GM19467 (cell line): ENCODE measurements around the gene SSPN.

Source experiments
- ATAC-seq: cut with Tn5 transposase; IDR thresholded peaks from one replicate; pipeline ENCODE4 v1.9.1; 2021; ENCODE audit warnings: mild to moderate bottlenecking, moderate library complexity; ENCODE audit not compliant: unreplicated experiment

SSPN gene, protein sequence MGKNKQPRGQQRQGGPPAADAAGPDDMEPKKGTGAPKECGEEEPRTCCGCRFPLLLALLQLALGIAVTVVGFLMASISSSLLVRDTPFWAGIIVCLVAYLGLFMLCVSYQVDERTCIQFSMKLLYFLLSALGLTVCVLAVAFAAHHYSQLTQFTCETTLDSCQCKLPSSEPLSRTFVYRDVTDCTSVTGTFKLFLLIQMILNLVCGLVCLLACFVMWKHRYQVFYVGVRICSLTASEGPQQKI

DNA sequence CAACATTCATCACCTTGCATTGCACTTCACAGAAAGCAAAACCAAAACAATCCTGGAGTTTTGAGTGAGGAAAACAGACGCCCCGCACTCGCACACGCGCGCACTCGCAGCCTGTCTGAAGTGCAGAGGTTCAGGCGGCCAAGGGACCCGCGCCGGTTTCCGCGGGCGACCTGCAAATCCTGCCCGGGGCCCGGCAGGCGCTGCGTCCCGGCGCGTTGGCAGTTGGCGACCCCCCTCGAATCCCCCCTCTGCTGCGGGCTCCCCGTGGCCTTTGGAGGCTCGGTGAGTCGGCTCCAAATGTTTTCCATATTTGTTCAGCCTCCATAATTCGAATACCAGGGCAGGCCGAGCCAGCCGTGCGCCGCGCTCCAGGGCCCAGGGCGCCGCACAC is at the start of gene SSPN:
Gene SSPN, plus strand, starts transcription at position 324 of the 391 bp plus-strand sequence. CDS start 100 bp downstream, outside the sequence.
- peak; percentile 32 for ATAC-seq

DNA sequence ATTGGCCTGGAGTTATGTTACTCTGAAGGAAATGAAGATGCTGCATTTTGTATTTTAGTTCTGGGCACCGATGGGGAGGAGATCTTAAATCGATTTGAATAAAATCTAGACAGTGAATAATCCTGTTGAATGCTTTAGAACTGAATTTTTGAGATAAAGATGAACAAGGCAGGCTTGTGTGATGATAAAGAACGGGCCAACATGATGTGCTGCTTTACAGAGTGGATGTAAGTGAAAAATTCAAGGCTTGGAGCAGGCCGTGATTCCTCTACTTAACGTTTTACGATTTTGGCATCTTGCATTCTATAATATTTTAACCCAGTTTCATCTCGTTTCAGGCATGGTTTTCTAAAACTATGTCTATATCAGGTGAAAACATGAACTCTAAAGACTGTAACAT is 47.1 kb upstream of the SSPN start:
- ATAC-seq = no peak

DNA sequence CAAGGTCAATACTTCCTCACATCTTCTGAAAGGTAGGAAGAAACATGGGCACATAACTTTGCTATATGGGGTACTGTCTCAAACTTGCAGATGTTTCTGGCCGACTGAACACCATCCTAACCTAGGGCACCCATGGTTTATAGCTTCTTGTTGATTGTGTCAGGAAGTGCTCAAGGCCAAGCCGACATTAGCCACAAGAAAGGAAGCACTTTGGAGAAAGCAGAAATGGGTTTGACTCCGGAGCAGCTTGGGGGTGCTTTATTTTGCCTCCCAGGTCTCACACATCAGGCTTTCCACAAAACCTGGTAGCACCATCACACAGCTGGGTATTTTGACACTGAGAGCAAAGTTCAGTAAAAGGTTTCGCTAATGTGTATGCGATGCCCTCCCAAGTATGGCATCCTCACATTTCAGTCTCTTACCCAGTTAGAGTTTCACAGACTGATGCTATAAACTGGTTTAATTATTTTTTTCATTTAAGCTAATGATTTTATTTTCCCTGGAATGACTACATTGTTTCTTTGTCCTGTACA is 45.3 kb upstream of the SSPN start:
- ATAC-seq = no peak

DNA sequence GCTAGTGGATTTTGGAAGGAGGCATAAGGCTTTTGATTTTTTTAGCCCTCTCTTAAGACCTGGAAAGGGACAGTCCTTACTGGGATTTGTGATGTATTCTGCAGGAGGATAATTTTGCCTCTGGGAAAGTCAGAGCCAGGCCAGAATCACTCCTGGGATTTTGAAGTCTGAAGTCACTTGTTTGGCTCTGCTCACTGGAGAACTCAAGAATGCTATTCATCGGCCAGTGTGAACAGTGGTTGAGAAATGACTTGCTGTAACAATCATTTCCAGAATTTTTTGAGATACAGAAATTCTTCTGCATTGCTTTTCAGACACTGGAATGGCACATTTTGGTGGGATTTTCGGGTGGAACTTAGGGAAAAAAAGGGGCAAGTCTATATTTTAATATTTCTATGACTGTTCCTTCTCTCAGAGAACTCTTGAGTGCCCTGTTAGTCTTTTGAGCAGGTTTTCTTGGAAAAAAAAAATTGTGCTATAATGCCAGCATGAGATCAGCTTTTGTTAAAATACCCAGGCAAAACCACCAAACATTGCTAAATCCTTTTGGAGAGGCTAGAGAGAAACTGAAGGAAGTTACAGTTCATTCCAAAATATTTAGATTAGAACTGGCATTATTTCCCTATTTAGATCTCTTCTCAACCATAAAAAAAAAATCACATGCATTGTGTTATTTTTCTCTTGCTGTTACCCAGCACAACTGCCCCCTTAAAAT is 44.5 kb upstream of the SSPN start:
- no peak for ATAC-seq

DNA sequence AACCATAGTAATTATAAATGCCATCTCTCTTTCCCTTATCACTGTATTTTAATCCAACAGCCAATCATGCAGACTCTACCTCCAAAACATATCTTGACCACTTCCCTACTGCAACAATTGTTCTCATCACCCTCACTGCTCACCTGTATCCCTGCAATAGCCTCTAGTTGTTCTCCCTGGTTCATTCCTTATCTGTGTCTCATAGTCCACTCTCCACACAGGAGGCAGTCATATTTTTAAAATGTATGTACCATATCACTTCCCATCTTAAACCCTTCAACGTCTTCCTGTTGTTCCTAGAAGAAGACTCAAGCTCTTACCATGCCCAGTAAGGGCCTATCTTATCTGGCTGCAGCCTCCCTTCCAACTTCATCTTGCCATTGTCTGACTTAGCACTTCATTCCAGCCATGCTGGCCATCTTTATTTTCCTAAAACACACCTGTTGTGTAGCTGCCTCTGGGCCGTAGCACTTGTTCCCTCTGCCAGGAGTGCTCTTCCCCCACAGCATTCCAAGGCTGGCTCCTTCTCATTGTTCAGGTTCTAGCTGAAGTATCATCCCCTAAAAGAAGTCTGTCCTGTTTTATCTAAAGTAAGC is 42.8 kb upstream of the SSPN start:
- ATAC-seq = no peak

DNA sequence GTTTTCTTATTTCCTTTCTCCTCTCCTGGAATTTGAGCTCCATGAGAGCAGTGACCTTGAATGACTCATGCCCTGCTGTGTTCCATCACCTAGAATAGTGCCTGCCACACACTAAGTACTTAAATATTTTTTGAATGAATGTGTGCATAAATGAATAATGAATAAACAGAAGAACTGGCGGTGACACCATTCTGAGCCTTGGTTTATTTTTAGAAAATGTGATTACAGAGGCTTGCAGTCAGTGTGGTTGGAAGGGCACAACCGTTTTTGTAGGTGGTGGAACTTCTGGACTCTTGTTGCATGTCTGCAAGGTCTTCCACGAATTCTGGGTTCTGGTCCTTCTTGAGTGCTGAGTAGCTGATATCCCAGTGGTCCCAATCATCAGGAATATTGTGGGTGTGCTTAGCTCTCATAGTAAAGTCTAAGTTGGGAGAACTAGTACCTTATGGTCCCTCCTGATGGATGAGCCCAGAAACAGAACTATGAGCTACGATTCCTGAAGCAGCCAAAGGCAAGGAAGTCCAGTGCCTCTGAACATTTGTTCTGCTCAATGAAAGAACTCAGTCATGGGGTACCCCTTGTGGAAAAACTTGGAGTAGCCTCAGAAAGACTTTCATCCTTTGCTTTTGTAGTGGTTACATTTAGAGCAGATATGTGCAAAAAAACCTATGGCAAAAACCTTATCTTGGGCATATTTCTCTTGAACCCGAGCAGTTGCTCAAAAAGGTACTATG is 41.8 kb upstream of the SSPN start:
- no peak for ATAC-seq

DNA sequence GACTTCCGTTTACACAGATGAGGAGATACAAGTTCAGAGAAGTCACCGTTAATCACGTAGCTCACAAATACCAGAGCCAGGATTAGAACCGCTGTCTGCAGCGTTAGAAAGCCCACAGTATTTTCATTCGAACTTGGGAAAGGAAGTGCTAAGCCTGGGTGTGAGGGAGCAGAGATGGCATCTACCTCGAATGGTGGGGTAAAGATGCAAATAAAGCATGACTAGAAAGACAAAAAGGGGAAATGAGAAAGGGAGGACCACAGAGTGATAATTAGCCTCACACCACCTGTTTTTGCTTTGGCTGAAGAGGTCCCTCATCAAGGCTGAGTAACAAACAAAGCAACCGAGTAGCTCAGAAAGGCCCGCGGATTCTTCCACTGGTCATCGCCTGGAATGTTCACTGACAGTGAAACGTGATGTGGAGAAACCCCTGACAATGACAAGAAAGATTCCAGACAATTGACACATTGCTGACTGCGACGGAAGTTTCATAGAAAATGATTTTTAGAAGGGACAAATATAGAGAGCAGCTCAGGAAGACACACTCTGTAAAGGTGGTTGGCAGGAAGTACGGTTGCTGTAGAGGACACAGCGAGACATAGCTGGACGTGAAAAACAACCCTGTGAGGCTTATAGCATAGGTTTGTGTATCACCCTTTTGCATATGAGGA is 39.0 kb upstream of the SSPN start:
- peak; percentile 80 for ATAC-seq

DNA sequence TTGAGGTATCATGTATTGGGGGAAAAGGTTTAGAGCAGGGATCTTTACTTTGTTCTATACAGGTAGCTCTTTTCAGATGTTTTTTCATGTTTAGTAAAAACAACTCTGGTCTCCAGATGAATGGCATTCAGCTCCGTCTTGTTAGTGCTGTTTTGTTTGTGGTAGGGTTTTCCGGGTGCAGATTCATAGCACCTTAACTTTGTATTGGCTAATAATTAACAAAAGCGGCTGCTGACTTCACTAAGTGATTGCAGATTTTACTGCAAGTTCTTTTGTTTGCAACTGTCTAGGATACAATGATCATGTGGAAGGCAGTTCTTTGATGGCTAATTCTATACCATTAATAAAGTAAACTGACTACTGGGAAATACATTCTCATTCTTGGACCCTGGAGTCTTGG is 38.4 kb upstream of the SSPN start:
- ATAC-seq = peak; percentile 32

DNA sequence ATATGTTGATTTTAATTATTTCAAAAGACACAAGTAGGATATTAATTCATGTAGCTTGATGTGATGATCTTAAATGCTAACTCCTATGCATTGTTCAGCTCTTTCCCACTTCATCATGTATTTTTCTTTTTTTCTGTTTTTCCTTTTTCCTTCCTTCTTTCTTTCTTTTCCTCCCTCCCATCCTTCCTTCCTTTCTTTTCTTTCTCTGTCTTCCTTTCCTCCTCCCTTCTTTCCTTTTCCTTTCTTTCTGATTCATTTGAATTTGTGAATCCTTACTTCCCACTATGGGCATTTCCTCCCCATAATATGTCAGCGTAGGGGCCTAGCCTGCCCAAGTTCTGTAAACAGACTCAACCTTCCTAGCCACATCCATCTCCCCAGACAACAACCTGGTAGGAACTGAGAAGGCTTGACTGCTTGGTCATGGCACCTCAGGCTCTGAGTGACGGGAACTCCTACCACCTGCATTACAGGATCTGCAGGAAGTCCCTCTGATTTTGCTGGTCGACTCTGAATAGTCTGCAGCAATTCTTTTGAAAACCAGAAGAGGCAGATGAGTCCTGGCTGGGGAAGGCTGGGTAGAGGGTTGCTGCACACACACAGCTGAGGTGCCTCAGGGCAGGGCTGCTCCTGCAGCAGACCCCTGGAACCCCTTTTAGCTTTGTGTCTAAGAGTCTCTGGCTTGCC is 37.2 kb upstream of the SSPN start:
- ATAC-seq = peak; percentile 25

DNA sequence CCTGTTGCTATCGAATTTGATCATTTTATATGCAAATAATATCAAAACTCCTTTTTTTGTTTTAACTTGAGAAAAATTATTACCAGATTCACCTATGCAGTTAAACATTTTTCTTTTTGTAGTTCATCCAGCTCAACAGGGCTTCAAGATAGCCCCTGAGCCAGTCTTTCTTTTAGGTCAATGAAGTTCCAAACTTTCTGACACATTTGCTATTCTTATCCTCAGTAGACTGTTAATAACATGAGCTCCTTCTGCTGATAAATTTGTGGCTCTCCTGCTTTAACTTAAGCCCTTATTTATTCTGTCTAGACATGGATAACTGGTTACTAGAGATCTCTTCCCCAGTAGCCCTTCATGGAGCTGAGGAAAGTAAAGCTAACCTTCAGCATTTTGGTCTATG is 33.2 kb upstream of the SSPN start:
- no peak for ATAC-seq

DNA sequence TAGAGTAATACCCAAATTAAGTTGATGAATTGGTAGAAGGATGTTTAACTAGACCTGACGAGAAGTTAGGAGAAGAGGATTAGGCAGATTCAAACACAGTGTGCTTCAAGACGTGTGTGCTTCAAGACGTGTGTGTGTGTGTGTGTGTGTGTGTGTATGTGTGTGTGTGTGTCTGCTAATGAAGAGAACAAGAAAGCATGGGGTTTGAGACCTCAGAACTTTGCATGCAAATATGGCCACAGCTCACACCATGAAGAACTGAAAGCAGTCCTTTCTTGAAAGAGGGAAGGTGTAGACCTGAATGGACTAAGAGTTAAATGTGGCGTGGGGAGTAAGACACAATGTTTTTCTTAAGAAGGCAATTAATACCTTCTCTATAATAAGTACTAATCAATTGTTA is 32.5 kb upstream of the SSPN start:
- peak; percentile 75 for ATAC-seq

DNA sequence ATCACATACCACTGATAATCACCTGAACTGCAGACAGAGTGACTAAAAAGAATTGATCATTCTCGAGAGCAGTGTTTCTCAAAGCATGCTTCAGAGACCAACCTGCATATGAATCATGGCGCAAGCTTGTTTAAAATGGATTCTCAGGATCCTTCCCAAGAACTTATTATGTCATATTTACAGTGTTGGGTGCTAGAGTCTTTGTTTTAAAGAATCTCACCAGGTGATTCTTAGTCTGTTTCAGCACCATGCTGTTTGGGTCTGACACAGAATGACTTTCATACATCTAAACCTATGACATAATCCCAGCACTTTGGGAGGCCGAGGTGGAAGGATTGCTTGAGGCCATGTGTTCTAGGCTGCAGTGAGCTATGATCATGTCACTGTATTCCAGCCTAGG is 31.3 kb upstream of the SSPN start:
- ATAC-seq = no peak

DNA sequence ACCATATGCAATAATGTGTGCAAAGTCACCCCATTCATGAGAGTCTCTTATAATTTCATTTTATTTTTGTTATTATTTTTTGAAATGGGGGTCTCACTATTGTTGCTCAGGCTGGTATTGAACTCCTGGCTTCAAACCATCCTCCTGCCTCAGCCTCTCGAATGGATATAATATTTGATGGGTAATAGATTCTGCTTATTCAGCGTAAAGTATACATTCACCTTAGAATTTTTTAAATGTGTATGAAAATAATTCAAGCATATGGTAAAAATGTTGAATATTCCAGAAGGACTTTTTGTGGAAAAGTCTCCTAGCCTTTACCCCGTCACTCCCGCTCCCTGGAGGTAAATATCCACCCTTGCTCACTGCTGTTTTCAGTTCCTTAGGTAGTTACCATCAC is 23.4 kb upstream of the SSPN start:
- ATAC-seq = no peak

DNA sequence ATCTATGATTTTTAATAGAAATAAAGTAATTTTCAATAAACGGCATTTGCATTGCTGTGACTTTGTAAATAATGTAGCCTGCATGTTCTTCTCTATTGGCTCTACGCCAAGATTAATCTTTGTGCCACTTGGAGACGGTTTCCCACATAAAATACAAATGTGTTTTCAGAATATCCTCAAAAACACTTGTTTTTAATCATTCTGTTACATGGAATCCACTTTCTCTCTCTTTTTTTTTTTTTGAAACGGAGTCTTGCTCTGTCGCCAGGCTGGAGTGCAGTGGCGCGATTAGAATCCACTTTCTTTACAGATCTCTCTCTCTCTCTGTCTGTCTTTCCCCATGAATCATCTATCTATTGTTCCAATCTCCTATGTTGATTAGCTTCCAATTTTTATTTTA is 22.8 kb upstream of the SSPN start:
- ATAC-seq = no peak

DNA sequence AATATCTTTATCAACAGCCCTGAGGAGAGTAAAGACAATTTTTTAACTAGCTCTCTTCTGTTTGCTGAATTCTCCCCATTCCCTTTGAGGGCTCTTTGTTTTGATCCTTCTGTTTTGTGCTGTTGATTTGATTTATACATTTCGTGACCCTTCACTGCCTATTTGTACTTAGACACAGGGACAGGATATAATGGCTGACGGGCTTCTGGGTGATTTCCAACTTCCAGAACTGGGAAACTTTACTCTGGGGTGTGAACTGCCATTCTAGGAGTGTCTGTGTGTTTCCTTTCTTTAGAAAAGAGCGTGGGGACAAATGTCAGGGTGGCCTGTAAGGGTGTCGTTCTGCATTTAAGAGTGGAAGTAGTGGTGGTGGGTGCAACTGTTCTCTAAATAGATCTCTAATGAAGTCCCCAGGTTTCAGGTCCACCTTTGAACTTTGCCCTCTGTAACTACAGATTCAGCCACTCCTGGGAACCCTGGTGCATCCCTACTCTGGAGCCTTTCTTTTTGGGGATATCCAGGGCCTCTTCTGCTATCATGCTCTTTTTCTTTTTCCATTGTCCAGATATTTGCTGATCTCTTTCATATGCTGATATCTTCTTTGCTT is 22.3 kb upstream of the SSPN start:
- no peak for ATAC-seq

DNA sequence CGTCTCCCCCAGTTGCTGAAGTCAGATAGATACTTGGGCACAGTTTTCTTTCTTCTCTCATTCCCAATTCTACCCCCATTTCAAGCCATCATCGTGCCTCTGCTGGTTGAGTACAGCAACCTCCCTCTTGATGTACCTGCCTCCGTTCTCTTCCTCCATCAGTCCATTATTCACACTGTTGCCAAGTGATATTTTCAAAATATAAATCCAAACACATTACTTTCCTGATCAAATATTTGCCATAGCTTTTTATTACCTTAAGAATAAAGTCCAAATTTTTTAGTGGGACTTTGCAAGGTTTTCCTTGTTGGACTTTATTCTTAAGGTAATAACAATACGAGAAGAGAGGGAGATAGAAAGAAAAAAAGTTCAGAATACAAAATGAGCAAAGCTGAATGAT is 18.6 kb upstream of the SSPN start:
- no peak for ATAC-seq

DNA sequence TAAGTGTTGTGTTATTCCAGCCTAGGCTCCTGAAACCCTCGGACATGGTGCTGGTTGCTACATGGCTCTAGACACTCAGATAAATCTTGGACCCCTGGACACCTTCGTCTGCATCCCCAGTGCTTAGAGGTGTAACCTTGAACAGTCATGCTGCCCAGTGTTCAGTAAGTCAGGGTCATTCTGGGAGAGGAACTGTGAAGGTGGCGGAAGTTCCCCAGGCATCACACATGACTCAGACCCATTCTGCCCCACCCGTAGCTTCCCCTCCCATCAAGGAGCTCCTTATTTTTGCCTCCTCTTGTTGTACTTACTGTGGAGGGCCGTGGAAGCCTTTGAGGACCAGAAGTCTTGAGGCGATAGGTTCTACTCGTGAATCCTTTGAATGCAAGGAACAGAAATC is 18.1 kb upstream of the SSPN start:
- ATAC-seq = no peak

DNA sequence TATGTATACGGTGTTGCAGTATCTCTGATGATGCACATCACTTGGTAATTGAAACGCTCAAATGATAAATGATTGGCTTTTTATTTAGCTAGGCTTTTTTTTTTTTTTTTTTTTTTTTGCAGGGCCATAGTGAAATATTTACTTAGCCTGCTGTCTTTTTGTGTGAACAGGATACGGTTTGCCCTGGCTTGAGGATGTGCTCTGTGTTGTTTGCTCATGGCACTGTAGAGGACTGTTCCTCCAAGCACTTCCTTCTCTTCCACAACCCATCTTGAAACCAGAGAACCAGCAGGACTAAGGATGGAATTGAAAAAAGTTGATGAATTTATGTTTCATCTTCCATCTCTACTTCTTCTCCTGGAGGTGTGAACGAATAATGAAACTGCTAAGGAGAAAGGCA is 15.5 kb upstream of the SSPN start:
- no peak for ATAC-seq

DNA sequence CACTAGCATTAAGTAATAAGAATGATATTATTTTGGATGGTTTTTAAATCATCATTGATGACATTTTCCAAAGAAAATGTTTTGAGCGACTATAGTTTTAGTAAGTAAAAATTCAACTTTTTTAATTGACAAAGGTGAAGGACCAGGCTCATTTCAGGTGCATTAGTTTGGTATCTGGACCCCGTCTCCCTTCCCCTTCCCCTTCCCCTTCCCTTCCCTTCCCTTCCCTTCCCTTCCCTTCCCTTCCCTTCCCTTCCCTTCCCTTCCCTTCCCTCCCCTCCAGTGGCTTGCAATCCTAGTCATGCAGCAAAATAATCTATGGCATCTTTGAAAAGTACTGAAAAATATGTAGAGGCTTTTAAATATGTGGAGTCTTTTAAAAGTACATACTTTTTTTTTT is 13.0 kb upstream of the SSPN start:
- ATAC-seq = no peak
